ENCODE data around the gene B3GALT4.

The B3GALT4 gene

GRCh38 chr6:33312361-33313104 is 35.6 kb downstream of the B3GALT4 start:
- Histone ChIP-seq H3K9me3 (ENCODE audit: low read length) (no peaks in the 10 kb centered on the region), H3K27ac (ENCODE audit: low read depth, low read length) (peak overlapping the region; percentile 94), H3K9ac (ENCODE audit: low read length) (peak overlapping the region; percentile 76), H3K27me3 (ENCODE audit: control insufficient read depth in 1 of 2, insufficient read depth in 2 of 2, low read length in 2 of 2) (no peaks in the 10 kb centered on the region), H3K4me3 (ENCODE audit: low read depth in 1 of 2, low read length in 2 of 2) (peak overlapping the region; percentile 87 to 99), H3K4me1 (ENCODE audit: insufficient read depth, low read length) (peaks cover 29% of the 10 kb centered on the region), H3K36me3 (ENCODE audit: insufficient read depth, low read length) (peaks cover 9% of the 10 kb centered on the region)

GRCh38 chr6:33313105-33313708 is 36.3 kb downstream of the B3GALT4 start:
- Histone ChIP-seq H3K9me3 (ENCODE audit: low read length) (no peaks in the 10 kb centered on the region), H3K27ac (ENCODE audit: low read depth, low read length) (peak overlapping the region; percentile 94), H3K4me1 (ENCODE audit: insufficient read depth, low read length) (peaks cover 30% of the 10 kb centered on the region), H3K9ac (ENCODE audit: low read length) (peak overlapping the region; percentile 76), H3K27me3 (ENCODE audit: control insufficient read depth in 1 of 2, insufficient read depth in 2 of 2, low read length in 2 of 2) (no peaks in the 10 kb centered on the region), H3K4me3 (ENCODE audit: low read depth in 1 of 2, low read length in 2 of 2) (peak overlapping the region; percentile 87 to 99), H3K36me3 (ENCODE audit: insufficient read depth, low read length) (peaks cover 9% of the 10 kb centered on the region)

DNA sequence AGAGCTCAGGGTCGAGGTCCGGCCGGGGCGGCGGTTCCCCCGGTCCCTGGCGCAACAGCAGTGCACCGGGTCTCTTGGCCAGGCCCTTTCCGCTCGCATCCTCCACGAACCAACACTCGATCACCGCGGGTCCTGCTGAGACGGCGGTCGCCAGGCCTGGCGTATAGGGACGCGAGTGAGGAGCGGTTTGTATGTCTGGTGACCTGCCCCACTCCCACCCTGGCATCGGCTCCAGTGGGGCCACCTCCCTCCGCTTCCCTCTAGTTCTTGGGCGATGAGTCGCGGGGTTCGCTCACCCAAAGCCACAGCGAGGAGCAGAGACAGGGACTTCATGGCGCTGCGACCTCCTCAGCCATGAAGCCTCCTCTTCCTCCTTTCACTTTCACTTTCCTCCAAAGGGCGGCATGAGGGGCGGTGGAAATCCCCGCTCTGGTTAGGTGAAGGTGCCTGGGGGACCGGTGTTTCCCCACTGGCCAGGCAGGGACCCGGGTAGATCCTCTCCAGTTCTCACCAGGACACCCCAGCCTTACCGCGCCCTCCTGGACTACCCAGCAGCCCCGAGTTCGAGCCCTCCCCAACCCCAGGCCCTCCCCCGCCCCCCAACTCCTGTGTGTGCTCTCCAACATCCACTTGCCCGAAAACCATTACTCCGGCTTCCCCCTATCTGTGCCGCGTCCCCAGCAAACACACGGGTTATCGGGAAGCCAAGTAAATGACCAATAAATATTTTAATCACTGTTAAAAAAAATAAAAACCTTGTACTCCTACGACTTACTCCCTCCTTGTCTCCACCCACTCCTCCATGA is 37.0 kb downstream of the B3GALT4 start, which contains the start of gene TAPBP:
Gene TAPBP, minus strand, starts transcription at position 370 of the 806 bp plus-strand sequence. Its CDS starts 37 bp downstream, at position 333.
- peak within 1 kb of the TSS; percentile 76 for H3K9ac ChIP-seq (ENCODE audit: low read length)
- H3K9me3 ChIP-seq (ENCODE audit: low read length) = no peaks in the 10 kb centered on the region
- H3K27me3 ChIP-seq (ENCODE audit: control insufficient read depth in 1 of 2, insufficient read depth in 2 of 2, low read length in 2 of 2) = no peaks in the 10 kb centered on the region
- peak within 1 kb of the TSS; percentile 87 to 99 for H3K4me3 ChIP-seq (ENCODE audit: low read depth in 1 of 2, low read length in 2 of 2)
- H3K4me1 ChIP-seq (ENCODE audit: insufficient read depth, low read length) = peaks cover 36% of the 10 kb centered on the region
- H3K36me3 ChIP-seq (ENCODE audit: insufficient read depth, low read length) = peaks cover 13% of the 10 kb centered on the region
- peak within 1 kb of the TSS; percentile 94 for H3K27ac ChIP-seq (ENCODE audit: low read depth, low read length)

- H3K27ac ChIP-seq (ENCODE audit: low read depth, low read length) = peak overlapping the region; percentile 94
- no peaks in the 10 kb centered on the region for H3K9me3 ChIP-seq (ENCODE audit: low read length)
- H3K4me1 ChIP-seq (ENCODE audit: insufficient read depth, low read length) = peaks cover 40% of the 10 kb centered on the region
- peaks cover 20% of the 10 kb centered on the region for H3K36me3 ChIP-seq (ENCODE audit: insufficient read depth, low read length)
- H3K4me3 ChIP-seq (ENCODE audit: low read depth in 1 of 2, low read length in 2 of 2) = peak overlapping the region; percentile 87 to 99
- H3K9ac ChIP-seq (ENCODE audit: low read length) = peak overlapping the region; percentile 76
- H3K27me3 ChIP-seq (ENCODE audit: control insufficient read depth in 1 of 2, insufficient read depth in 2 of 2, low read length in 2 of 2) = no peaks in the 10 kb centered on the region
Observed at GRCh38 chr6:33314515-33314942, 37.6 kb downstream of the B3GALT4 start.

DNA sequence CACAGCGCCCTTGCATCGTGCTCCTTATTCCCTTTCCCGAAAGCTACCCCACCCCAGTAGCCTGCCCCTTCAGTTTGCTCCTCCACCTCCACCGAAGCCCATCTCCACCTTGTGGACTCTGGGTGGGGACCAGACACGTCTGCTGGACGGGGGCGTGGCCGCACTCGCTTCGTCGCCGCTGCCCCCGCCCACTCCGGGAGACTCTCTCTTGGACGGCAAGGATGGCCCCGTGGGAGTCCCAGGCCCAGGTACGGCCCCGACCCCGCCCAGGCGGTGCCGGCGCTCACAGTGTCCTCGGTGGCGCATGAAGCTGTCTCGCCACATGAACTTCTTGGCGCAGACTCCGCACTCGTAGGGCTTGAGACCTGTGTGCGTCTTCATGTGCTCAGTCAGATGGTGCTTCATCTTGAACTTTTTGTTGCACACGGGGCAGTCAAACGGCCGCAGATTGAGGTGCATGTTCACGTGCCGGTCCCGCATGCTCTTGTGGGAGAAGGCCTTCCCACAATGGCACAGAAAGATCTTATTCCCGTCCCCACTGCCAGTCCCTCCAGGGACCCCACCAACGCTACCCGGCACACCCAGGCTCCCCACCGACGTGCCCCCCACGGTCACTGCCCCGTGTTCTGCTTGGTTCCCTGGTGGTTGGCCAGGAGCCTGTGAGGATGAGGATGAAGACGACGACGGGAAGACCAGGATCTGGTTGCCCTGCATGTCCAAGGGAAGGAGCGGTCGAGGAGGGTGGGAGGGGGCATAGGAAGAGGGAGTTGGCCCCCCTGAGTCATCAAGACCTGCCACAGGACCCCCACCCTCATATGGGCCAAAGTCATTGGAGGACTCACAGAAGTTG is 38.2 kb downstream of the B3GALT4 start:
- Histone ChIP-seq H3K9ac (ENCODE audit: low read length) (no peak overlapping the region), H3K4me1 (ENCODE audit: insufficient read depth, low read length) (peaks cover 40% of the 10 kb centered on the region), H3K36me3 (ENCODE audit: insufficient read depth, low read length) (peaks cover 26% of the 10 kb centered on the region), H3K4me3 (ENCODE audit: low read depth in 1 of 2, low read length in 2 of 2) (peak overlapping the region in 1 of 2 donors; percentile 87), H3K27me3 (ENCODE audit: control insufficient read depth in 1 of 2, insufficient read depth in 2 of 2, low read length in 2 of 2) (no peaks in the 10 kb centered on the region), H3K27ac (ENCODE audit: low read depth, low read length) (peak overlapping the region; percentile 94), H3K9me3 (ENCODE audit: low read length) (no peaks in the 10 kb centered on the region)

GRCh38 chr6:33315793-33316602 is 39.1 kb downstream of the B3GALT4 start:
- Histone ChIP-seq H3K9ac (ENCODE audit: low read length) (no peak overlapping the region), H3K27ac (ENCODE audit: low read depth, low read length) (no peak overlapping the region), H3K27me3 (ENCODE audit: control insufficient read depth in 1 of 2, insufficient read depth in 2 of 2, low read length in 2 of 2) (no peaks in the 10 kb centered on the region), H3K4me3 (ENCODE audit: low read depth in 1 of 2, low read length in 2 of 2) (no peak overlapping the region), H3K36me3 (ENCODE audit: insufficient read depth, low read length) (peaks cover 34% of the 10 kb centered on the region), H3K9me3 (ENCODE audit: low read length) (no peaks in the 10 kb centered on the region), H3K4me1 (ENCODE audit: insufficient read depth, low read length) (peaks cover 48% of the 10 kb centered on the region)

DNA sequence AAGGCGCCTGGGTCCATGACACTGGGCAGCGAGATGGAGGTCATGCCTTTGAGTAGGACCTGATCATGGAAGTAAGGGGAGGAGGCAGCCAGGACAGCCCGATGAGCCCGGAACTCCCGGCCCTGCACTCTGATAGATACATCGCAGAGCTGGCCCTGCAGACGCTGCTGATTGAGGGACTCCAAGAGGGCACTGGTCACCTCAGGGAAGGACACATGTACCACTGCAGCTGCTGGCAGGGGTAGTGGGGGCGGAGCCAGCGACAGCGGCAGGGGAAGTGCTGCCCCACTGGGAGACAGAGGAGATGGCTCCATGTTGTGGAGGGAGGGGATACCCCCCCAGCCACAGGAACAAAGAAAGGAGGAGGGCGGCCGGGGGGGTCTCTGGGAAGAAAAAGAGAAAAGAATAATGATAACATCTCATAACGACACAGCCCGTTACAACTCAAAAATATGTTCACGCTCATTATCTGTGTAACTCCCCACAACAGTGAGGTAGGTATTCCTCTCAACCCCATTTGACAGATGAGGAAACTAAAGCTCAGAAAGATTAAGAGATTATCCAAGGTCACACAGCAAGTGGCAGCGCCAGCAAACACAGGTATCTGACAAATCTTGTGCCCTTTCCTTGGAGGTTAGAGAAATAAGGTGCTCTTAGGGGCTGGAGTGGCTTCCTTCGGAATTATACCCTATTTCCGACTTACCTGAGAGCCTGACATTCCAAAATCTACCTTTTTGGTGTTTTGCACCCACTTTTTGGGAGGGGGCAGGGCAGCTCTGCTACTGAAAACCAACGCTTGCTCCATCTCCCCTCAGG is 39.9 kb downstream of the B3GALT4 start:
- Histone ChIP-seq H3K27ac (ENCODE audit: low read depth, low read length) (peak overlapping the region; percentile 25), H3K36me3 (ENCODE audit: insufficient read depth, low read length) (peaks cover 36% of the 10 kb centered on the region), H3K9me3 (ENCODE audit: low read length) (no peaks in the 10 kb centered on the region), H3K4me3 (ENCODE audit: low read depth in 1 of 2, low read length in 2 of 2) (peak overlapping the region in 1 of 2 donors; percentile 15), H3K9ac (ENCODE audit: low read length) (no peak overlapping the region), H3K4me1 (ENCODE audit: insufficient read depth, low read length) (peaks cover 53% of the 10 kb centered on the region), H3K27me3 (ENCODE audit: control insufficient read depth in 1 of 2, insufficient read depth in 2 of 2, low read length in 2 of 2) (no peaks in the 10 kb centered on the region)

DNA sequence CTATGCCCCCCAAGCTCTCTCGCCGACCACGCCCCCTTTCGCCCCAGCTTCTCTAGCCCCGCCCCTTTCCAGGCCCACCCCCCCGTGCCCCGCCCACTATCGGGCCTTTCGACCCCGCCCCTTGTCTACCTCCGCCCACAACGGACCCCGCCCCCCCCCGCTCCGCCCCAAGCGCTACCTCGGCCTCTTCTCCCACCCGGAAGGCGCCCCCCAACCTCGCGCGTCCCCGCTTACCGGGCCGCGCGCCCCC is 40.4 kb downstream of the B3GALT4 start:
- H3K27me3 ChIP-seq (ENCODE audit: control insufficient read depth in 1 of 2, insufficient read depth in 2 of 2, low read length in 2 of 2) = no peaks in the 10 kb centered on the region
- no peaks in the 10 kb centered on the region for H3K9me3 ChIP-seq (ENCODE audit: low read length)
- H3K4me3 ChIP-seq (ENCODE audit: low read depth in 1 of 2, low read length in 2 of 2) = peak overlapping the region in 1 of 2 donors; percentile 15
- peaks cover 53% of the 10 kb centered on the region for H3K4me1 ChIP-seq (ENCODE audit: insufficient read depth, low read length)
- H3K9ac ChIP-seq (ENCODE audit: low read length) = no peak overlapping the region
- peak overlapping the region; percentile 86 for H3K27ac ChIP-seq (ENCODE audit: low read depth, low read length)
- peaks cover 36% of the 10 kb centered on the region for H3K36me3 ChIP-seq (ENCODE audit: insufficient read depth, low read length)

GRCh38 chr6:33317669-33318425 is 40.9 kb downstream of the B3GALT4 start, which contains the start of gene ZBTB22:
Gene ZBTB22 (minus strand): TSS chr6:33317744. CDS start chr6:33316916, 828 bp downstream.
- Histone ChIP-seq H3K9ac (ENCODE audit: low read length) (peak within 1 kb of the TSS; percentile 50), H3K27me3 (ENCODE audit: control insufficient read depth in 1 of 2, insufficient read depth in 2 of 2, low read length in 2 of 2) (no peaks in the 10 kb centered on the region), H3K9me3 (ENCODE audit: low read length) (no peaks in the 10 kb centered on the region), H3K36me3 (ENCODE audit: insufficient read depth, low read length) (peaks cover 36% of the 10 kb centered on the region), H3K4me1 (ENCODE audit: insufficient read depth, low read length) (peaks cover 51% of the 10 kb centered on the region), H3K4me3 (ENCODE audit: low read depth in 1 of 2, low read length in 2 of 2) (peak within 1 kb of the TSS; percentile 49 to 74), H3K27ac (ENCODE audit: low read depth, low read length) (peak within 1 kb of the TSS; percentile 86)

Data from muscle layer of colon (tissue), 2 donors.